HEK293 (cell line): ENCODE data around the gene JAZF1.

Source experiments
- CTCF ChIA-PET: fragments of 350-600 bp; formaldehyde crosslinking; extraction: SDS; loops from one replicate; lab custom pipeline; 2021; ENCODE audit warnings: antibody characterized with exemption; lab: Yijun Ruan, JAX
- POLR2A ChIA-PET: fragments of 300-600 bp; formaldehyde crosslinking; extraction: SDS; loops from one replicate; lab custom pipeline; 2020; ENCODE audit warnings: antibody characterized with exemption, inconsistent platforms; lab: Yijun Ruan, JAX
- H3K27ac ChIP-seq: fragments of 200-500 bp; sonication (Bioruptor generic); 2 replicates; pipeline ENCODE4 v1.5.1; 2014; ENCODE audit warnings: low read depth, low read length, control low read depth, inconsistent platforms; ENCODE audit errors: extremely low read depth
- H3K36me3 ChIP-seq, 2 experiments: fragments of 200-500 bp in 1 of 2; sonication (Bioruptor generic) in 1 of 2; 1 replicate in 1 of 2; 2 replicates in 1 of 2; pipeline ENCODE4 v1.5.1; 2014 to 2017; ENCODE audit warnings: inconsistent platforms in 2 of 2, low read length in 2 of 2; ENCODE audit not compliant: control insufficient read depth in 2 of 2, insufficient read depth in 1 of 2
- H3K4me1 ChIP-seq: fragments of 200-500 bp; sonication (Bioruptor generic); 2 replicates; pipeline ENCODE4 v1.5.1; 2014; ENCODE audit warnings: mild to moderate bottlenecking, low read length, inconsistent platforms; ENCODE audit not compliant: control insufficient read depth, insufficient read depth
- H3K4me3 ChIP-seq: 2 replicates; pipeline ENCODE4 v1.5.1; 2011; ENCODE audit warnings: low read depth, mild to moderate bottlenecking, control low read depth, low read length, moderate library complexity
- H3K9me3 ChIP-seq: fragments of 200-500 bp; sonication (Bioruptor generic); 2 replicates; pipeline ENCODE4 v1.5.1; 2014; ENCODE audit warnings: low read depth, low read length, inconsistent platforms; ENCODE audit not compliant: control insufficient read depth, insufficient read depth
- AEBP2 ChIP-seq: fragments of 450-650 bp; formaldehyde crosslinking; IDR thresholded peaks from 2 replicates; pipeline ENCODE4 v1.5.1; 2016; ENCODE audit warnings: missing biosample characterization, missing genetic modification characterization, borderline replicate concordance
- BCL11B ChIP-seq: fragments of 450-650 bp; formaldehyde crosslinking; IDR thresholded peaks from 2 replicates; pipeline ENCODE4 v1.5.1; 2016; ENCODE audit warnings: low read depth, missing biosample characterization, missing genetic modification characterization
- GLIS1 ChIP-seq: fragments of 450-650 bp; formaldehyde crosslinking; IDR thresholded peaks from 2 replicates; pipeline ENCODE4 v1.5.1; 2016; ENCODE audit warnings: missing biosample characterization, missing genetic modification characterization
- MEIS1 ChIP-seq: sonication (generic); formaldehyde crosslinking; IDR thresholded peaks from 2 replicates; pipeline ENCODE4 v1.8.1; 2022; ENCODE audit warnings: missing genetic modification reagents, mild to moderate bottlenecking, borderline replicate concordance
- PRDM6 ChIP-seq: fragments of 450-650 bp; formaldehyde crosslinking; IDR thresholded peaks from 2 replicates; pipeline ENCODE4 v1.5.1; 2017; ENCODE audit warnings: missing biosample characterization, missing genetic modification characterization
- SALL2 ChIP-seq: fragments of 450-650 bp; formaldehyde crosslinking; IDR thresholded peaks from 2 replicates; pipeline ENCODE4 v1.5.0; 2017; ENCODE audit warnings: missing biosample characterization, mild to moderate bottlenecking, missing genetic modification characterization, borderline replicate concordance
- WT1 ChIP-seq: fragments of 450-650 bp; formaldehyde crosslinking; IDR thresholded peaks from 2 replicates; pipeline ENCODE4 v1.5.1; 2016; ENCODE audit warnings: missing biosample characterization, missing genetic modification characterization
- ZBTB20 ChIP-seq: fragments of 450-650 bp; formaldehyde crosslinking; IDR thresholded peaks from 2 replicates; pipeline ENCODE4 v1.5.1; 2016; ENCODE audit warnings: missing biosample characterization, missing genetic modification characterization
- ZBTB44 ChIP-seq: fragments of 450-650 bp; IDR thresholded peaks from 2 replicates; pipeline ENCODE4 v1.5.1; 2018; ENCODE audit warnings: missing biosample characterization, mild to moderate bottlenecking, missing genetic modification characterization
- ZBTB48 ChIP-seq: fragments of 450-650 bp; formaldehyde crosslinking; IDR thresholded peaks from 2 replicates; pipeline ENCODE4 v1.5.1; 2016; ENCODE audit warnings: missing biosample characterization, missing genetic modification characterization
- ZEB2 ChIP-seq: fragments of 450-650 bp; formaldehyde crosslinking; IDR thresholded peaks from 2 replicates; pipeline ENCODE4 v1.5.1; 2016; ENCODE audit warnings: missing biosample characterization, missing genetic modification characterization
- ZFP41 ChIP-seq: fragments of 450-650 bp; formaldehyde crosslinking; IDR thresholded peaks from 2 replicates; pipeline ENCODE4 v1.5.1; 2016; ENCODE audit warnings: missing biosample characterization, missing genetic modification characterization, borderline replicate concordance
- ZNF169 ChIP-seq: fragments of 450-650 bp; formaldehyde crosslinking; IDR thresholded peaks from 2 replicates; pipeline ENCODE4 v1.5.1; 2016; ENCODE audit warnings: missing biosample characterization, missing genetic modification characterization
- ZNF221 ChIP-seq: fragments of 450-650 bp; formaldehyde crosslinking; IDR thresholded peaks from 2 replicates; pipeline ENCODE4 v1.5.1; 2017; ENCODE audit warnings: missing biosample characterization, missing genetic modification characterization, borderline replicate concordance
- ZNF280C ChIP-seq: fragments of 450-650 bp; formaldehyde crosslinking; IDR thresholded peaks from 2 replicates; pipeline ENCODE4 v1.5.1; 2016; ENCODE audit warnings: missing biosample characterization, missing genetic modification characterization
- ZNF366 ChIP-seq: fragments of 450-650 bp; formaldehyde crosslinking; conservative IDR thresholded peaks from 2 replicates; pipeline ENCODE4 v1.5.1; 2016; ENCODE audit warnings: missing biosample characterization, missing genetic modification characterization
- ZNF394 ChIP-seq: fragments of 450-650 bp; formaldehyde crosslinking; IDR thresholded peaks from 2 replicates; pipeline ENCODE4 v1.5.1; 2016; ENCODE audit warnings: missing biosample characterization, missing genetic modification characterization, mild to moderate bottlenecking, moderate library complexity, borderline replicate concordance
- ZNF426 ChIP-seq: fragments of 450-650 bp; formaldehyde crosslinking; IDR thresholded peaks from 2 replicates; pipeline ENCODE4 v1.5.1; 2017; ENCODE audit warnings: missing biosample characterization, missing genetic modification characterization, mild to moderate bottlenecking, inconsistent platforms, moderate library complexity
- ZNF596 ChIP-seq: fragments of 450-650 bp; IDR thresholded peaks from 2 replicates; pipeline ENCODE4 v1.5.0; 2018; ENCODE audit warnings: missing biosample characterization, mild to moderate bottlenecking, missing genetic modification characterization, moderate library complexity
- ZNF626 ChIP-seq: fragments of 450-650 bp; sonication (Bioruptor Pico); formaldehyde crosslinking; IDR thresholded peaks from 2 replicates; pipeline ENCODE4 v1.5.1; 2018; ENCODE audit warnings: missing biosample characterization, missing genetic modification characterization, inconsistent platforms
- ZNF747 ChIP-seq: fragments of 450-650 bp; formaldehyde crosslinking; IDR thresholded peaks from 2 replicates; pipeline ENCODE4 v1.5.1; 2016; ENCODE audit warnings: missing biosample characterization, missing genetic modification characterization
- ZNF837 ChIP-seq: fragments of 450-650 bp; formaldehyde crosslinking; IDR thresholded peaks from 2 replicates; pipeline ENCODE4 v1.5.1; 2016; ENCODE audit warnings: missing biosample characterization, missing genetic modification characterization
- ZSCAN4 ChIP-seq: fragments of 450-650 bp; formaldehyde crosslinking; IDR thresholded peaks from 2 replicates; pipeline ENCODE4 v1.5.1; 2017; ENCODE audit warnings: missing biosample characterization, missing genetic modification characterization

JAZF1 gene

GRCh38 chr7:28181416-28181815 lies 821 bp upstream of the JAZF1 start (continued):
- no peak for TF ChIP-seq ZFP41
- no peak for TF ChIP-seq ZNF280C (tag by site-specific recombination)
- TF ChIP-seq ZBTB44, result no peak
- TF ChIP-seq ZNF426 (tag by site-specific recombination), result no peak
- no peak for TF ChIP-seq WT1

- POLR2A ChIA-PET, result no interaction called here
- Histone ChIP-seq H3K36me3 (no peaks in the 10 kb centered on the region), H3K4me3 (peak overlapping the region; percentile 88), H3K4me1 (peaks cover 15% of the 10 kb centered on the region), H3K9me3 (no peaks in the 10 kb centered on the region), H3K27ac (peak overlapping the region; percentile 55; the same call in 1 of the 2 replicates)
- CTCF ChIA-PET, result no interaction called here
- TF ChIP-seq AEBP2 (tag by site-specific recombination) (no peak), ZNF394 (tag by site-specific recombination) (no peak), ZNF626 (no peak), ZNF366 (tag by site-specific recombination) (no peak), ZSCAN4 (tag by site-specific recombination) (no peak), SALL2 (no peak)
These were observed 598 bp downstream of the JAZF1 start for GRCh38 chr7:28180031-28180363.

GRCh38 chr7:28179120-28180030 lies 1.2 kb downstream of the JAZF1 start:
- POLR2A ChIA-PET, result interaction anchor here (1.7 kb wide), 1 partner anchor 10 kb away, joined by 5 read pairs; no protein-coding TSS in a partner anchor
- CTCF ChIA-PET, result no interaction called here
- Histone ChIP-seq H3K9me3 (no peaks in the 10 kb centered on the region), H3K36me3 (no peaks in the 10 kb centered on the region), H3K27ac (peak overlapping the region; percentile 80; the same call in 1 of the 2 replicates), H3K4me1 (peaks cover 15% of the 10 kb centered on the region), H3K4me3 (peak overlapping the region; percentile 88)
- TF ChIP-seq BCL11B (tag by site-specific recombination) (no peak), ZEB2 (tag by site-specific recombination) (no peak), MEIS1 (no peak), ZSCAN4 (tag by site-specific recombination) (no peak), ZNF837 (tag by site-specific recombination) (no peak), ZNF221 (tag by site-specific recombination) (no peak), ZNF747 (tag by site-specific recombination) (no peak), ZBTB20 (tag by site-specific recombination) (peak; percentile 78), ZNF169 (tag by site-specific recombination) (no peak), ZNF596 (tag by site-specific recombination) (no peak), PRDM6 (tag by site-specific recombination) (no peak), ZBTB48 (tag by site-specific recombination) (no peak), GLIS1 (tag by site-specific recombination) (peak; percentile 8; the same call in 1 of the 2 replicates)
